ENCODE measurements around the gene PTPN4.

The PTPN4 gene

GRCh38 chr2:119788752-119789151 is 29.0 kb downstream of the PTPN4 start:
- no peak for DNase-seq (ENCODE audit: low read depth)
- no peak overlapping the region for H3K4me3 ChIP-seq (ENCODE audit: low read depth, low read length)
- no peak for TF ChIP-seq CTCF (IDR thresholded peaks at IDR 0.05; ENCODE audit: control insufficient read depth, extremely low read depth, insufficient read depth)

GRCh38 chr2:119790466-119790865 is 30.7 kb downstream of the PTPN4 start:
- TF ChIP-seq CTCF (IDR thresholded peaks at IDR 0.05; ENCODE audit: control insufficient read depth, extremely low read depth, insufficient read depth) = no peak
- H3K4me3 ChIP-seq (ENCODE audit: low read depth, low read length) = no peak overlapping the region
- DNase-seq (ENCODE audit: low read depth) = no peak

GRCh38 chr2:119792907-119793312 is 33.2 kb downstream of the PTPN4 start:
- no peak overlapping the region for H3K4me3 ChIP-seq (ENCODE audit: low read depth, low read length)
- no peak for DNase-seq (ENCODE audit: low read depth)
- no peak for TF ChIP-seq CTCF (IDR thresholded peaks at IDR 0.05; ENCODE audit: control insufficient read depth, extremely low read depth, insufficient read depth)

- TF ChIP-seq CTCF (IDR thresholded peaks at IDR 0.05; ENCODE audit: control insufficient read depth, extremely low read depth, insufficient read depth) = no peak
- no peak overlapping the region for H3K4me3 ChIP-seq (ENCODE audit: low read depth, low read length)
Measured at GRCh38 chr2:119794237-119794636, 34.5 kb downstream of the PTPN4 start.

GRCh38 chr2:119795309-119796303 is 35.9 kb downstream of the PTPN4 start:
- no peak overlapping the region for H3K4me3 ChIP-seq (ENCODE audit: low read depth, low read length)
- DNase-seq (ENCODE audit: low read depth) = no peak
- TF ChIP-seq CTCF (IDR thresholded peaks at IDR 0.05; ENCODE audit: control insufficient read depth, extremely low read depth, insufficient read depth) = no peak

More at GRCh38 chr2:119794237-119794636, 34.5 kb downstream of the PTPN4 start:
- no peak for DNase-seq (ENCODE audit: low read depth)

- no peak overlapping the region for H3K4me3 ChIP-seq (ENCODE audit: low read depth, low read length)
- no peak for TF ChIP-seq CTCF (IDR thresholded peaks at IDR 0.05; ENCODE audit: control insufficient read depth, extremely low read depth, insufficient read depth)
- DNase-seq (ENCODE audit: low read depth) = no peak
Measured at GRCh38 chr2:119800376-119800902, 40.7 kb downstream of the PTPN4 start.

Measured in LNCaP clone FGC (cell line).